HEK293 (cell line): Measurements from ENCODE around the gene MEG3.

ENCODE experiments used
- CTCF ChIA-PET: fragments of 350-600 bp; formaldehyde crosslinking; extraction: SDS; loops from one replicate; lab custom pipeline; 2021; ENCODE audit warnings: antibody characterized with exemption; lab: Yijun Ruan, JAX
- POLR2A ChIA-PET: fragments of 300-600 bp; formaldehyde crosslinking; extraction: SDS; loops from one replicate; lab custom pipeline; 2020; ENCODE audit warnings: antibody characterized with exemption, inconsistent platforms; lab: Yijun Ruan, JAX
- H3K27ac ChIP-seq: fragments of 200-500 bp; sonication (Bioruptor generic); 2 replicates; pipeline ENCODE4 v1.5.1; 2014; ENCODE audit warnings: low read depth, low read length, control low read depth, inconsistent platforms; ENCODE audit errors: extremely low read depth
- H3K36me3 ChIP-seq, 2 experiments: fragments of 200-500 bp in 1 of 2; sonication (Bioruptor generic) in 1 of 2; 1 replicate in 1 of 2; 2 replicates in 1 of 2; pipeline ENCODE4 v1.5.1; 2014 to 2017; ENCODE audit warnings: inconsistent platforms in 2 of 2, low read length in 2 of 2; ENCODE audit not compliant: control insufficient read depth in 2 of 2, insufficient read depth in 1 of 2
- H3K4me1 ChIP-seq: fragments of 200-500 bp; sonication (Bioruptor generic); 2 replicates; pipeline ENCODE4 v1.5.1; 2014; ENCODE audit warnings: mild to moderate bottlenecking, low read length, inconsistent platforms; ENCODE audit not compliant: control insufficient read depth, insufficient read depth
- H3K4me3 ChIP-seq: 2 replicates; pipeline ENCODE4 v1.5.1; 2011; ENCODE audit warnings: low read depth, mild to moderate bottlenecking, control low read depth, low read length, moderate library complexity
- H3K9me3 ChIP-seq: fragments of 200-500 bp; sonication (Bioruptor generic); 2 replicates; pipeline ENCODE4 v1.5.1; 2014; ENCODE audit warnings: low read depth, low read length, inconsistent platforms; ENCODE audit not compliant: control insufficient read depth, insufficient read depth
- BCL11A ChIP-seq: fragments of 450-650 bp; formaldehyde crosslinking; IDR thresholded peaks from 2 replicates; pipeline ENCODE4 v1.5.1; 2016; ENCODE audit warnings: low read depth, missing biosample characterization, missing genetic modification characterization
- MYNN ChIP-seq: fragments of 450-650 bp; formaldehyde crosslinking; IDR thresholded peaks from 2 replicates; pipeline ENCODE4 v1.5.1; 2016; ENCODE audit warnings: missing biosample characterization, missing genetic modification characterization, borderline replicate concordance
- SP3 ChIP-seq: fragments of 450-650 bp; formaldehyde crosslinking; IDR thresholded peaks from 2 replicates; pipeline ENCODE4 v1.5.1; 2016; ENCODE audit warnings: missing biosample characterization, missing genetic modification characterization
- ZBTB48 ChIP-seq: fragments of 450-650 bp; formaldehyde crosslinking; IDR thresholded peaks from 2 replicates; pipeline ENCODE4 v1.5.1; 2016; ENCODE audit warnings: missing biosample characterization, missing genetic modification characterization
- ZBTB7A ChIP-seq: fragments of 450-650 bp; formaldehyde crosslinking; IDR thresholded peaks from 2 replicates; pipeline ENCODE4 v1.5.1; 2016; ENCODE audit warnings: low read depth, missing biosample characterization, missing genetic modification characterization
- ZBTB8A ChIP-seq: fragments of 450-650 bp; formaldehyde crosslinking; IDR thresholded peaks from 2 replicates; pipeline ENCODE4 v1.5.1; 2016; ENCODE audit warnings: missing biosample characterization, missing genetic modification characterization
- ZFHX2 ChIP-seq: fragments of 450-650 bp; formaldehyde crosslinking; conservative IDR thresholded peaks from 2 replicates; pipeline ENCODE4 v1.5.1; 2016; ENCODE audit warnings: missing biosample characterization, missing genetic modification characterization
- ZNF133 ChIP-seq: fragments of 450-650 bp; formaldehyde crosslinking; IDR thresholded peaks from 2 replicates; pipeline ENCODE4 v1.5.1; 2016; ENCODE audit warnings: missing biosample characterization, missing genetic modification characterization
- ZNF157 ChIP-seq: fragments of 450-650 bp; formaldehyde crosslinking; IDR thresholded peaks from 2 replicates; pipeline ENCODE4 v1.5.1; 2016; ENCODE audit warnings: missing biosample characterization, missing genetic modification characterization
- ZNF274 ChIP-seq, 2 experiments: fragments of 200-500 bp in 1 of 2; fragments of 450-650 bp in 1 of 2; sonication (Bioruptor generic) in 1 of 2; formaldehyde crosslinking in 1 of 2; IDR thresholded peaks; 2 replicates each; pipeline versions ENCODE4 v1.5.1 to v1.6.1; 2014 to 2016; ENCODE audit warnings: borderline replicate concordance in 1 of 2, inconsistent platforms in 1 of 2, low read length in 1 of 2, missing biosample characterization in 1 of 2, missing genetic modification characterization in 1 of 2
- ZNF350 ChIP-seq: fragments of 450-650 bp; formaldehyde crosslinking; IDR thresholded peaks from 2 replicates; pipeline ENCODE4 v1.5.0; 2017; ENCODE audit warnings: missing biosample characterization, mild to moderate bottlenecking, missing genetic modification characterization
- ZNF433 ChIP-seq: fragments of 450-650 bp; formaldehyde crosslinking; IDR thresholded peaks from 2 replicates; pipeline ENCODE4 v1.5.1; 2016; ENCODE audit warnings: missing biosample characterization, missing genetic modification characterization, low read depth
- ZNF473 ChIP-seq: fragments of 450-650 bp; formaldehyde crosslinking; IDR thresholded peaks from 2 replicates; pipeline ENCODE4 v1.5.1; 2017; ENCODE audit warnings: missing biosample characterization, missing genetic modification characterization
- ZNF514 ChIP-seq: fragments of 450-650 bp; formaldehyde crosslinking; IDR thresholded peaks from 2 replicates; pipeline ENCODE4 v1.5.1; 2016; ENCODE audit warnings: missing biosample characterization, missing genetic modification characterization
- ZNF548 ChIP-seq: fragments of 450-650 bp; formaldehyde crosslinking; IDR thresholded peaks from 2 replicates; pipeline ENCODE4 v1.5.1; 2016; ENCODE audit warnings: missing biosample characterization, missing genetic modification characterization
- ZNF645 ChIP-seq: fragments of 450-650 bp; formaldehyde crosslinking; IDR thresholded peaks from 2 replicates; pipeline ENCODE4; 2016; ENCODE audit warnings: missing biosample characterization, missing genetic modification characterization
- ZSCAN23 ChIP-seq: fragments of 450-650 bp; formaldehyde crosslinking; IDR thresholded peaks from 2 replicates; pipeline ENCODE4 v1.5.1; 2016; ENCODE audit warnings: missing biosample characterization, missing genetic modification characterization
- TF ChIP-seq, protein P1 (sequence below): fragments of 450-650 bp; formaldehyde crosslinking; IDR thresholded peaks from 2 replicates; pipeline ENCODE4 v1.5.1; 2016; ENCODE audit warnings: missing biosample characterization, missing genetic modification characterization
- TF ChIP-seq, protein P2 (sequence below): fragments of 450-650 bp; formaldehyde crosslinking; conservative IDR thresholded peaks from 2 replicates; pipeline ENCODE4 v1.5.1; 2016; ENCODE audit warnings: low read depth, missing biosample characterization, missing genetic modification characterization
- TF ChIP-seq, protein P3 (sequence below): fragments of 450-650 bp; formaldehyde crosslinking; IDR thresholded peaks from 2 replicates; pipeline ENCODE4 v1.5.1; 2016; ENCODE audit warnings: missing biosample characterization, missing genetic modification characterization
- TF ChIP-seq, protein P4 (sequence below): fragments of 450-650 bp; formaldehyde crosslinking; IDR thresholded peaks from 2 replicates; pipeline ENCODE4 v1.5.1; 2016; ENCODE audit warnings: missing biosample characterization, missing genetic modification characterization

Gene MEG3

DNA sequence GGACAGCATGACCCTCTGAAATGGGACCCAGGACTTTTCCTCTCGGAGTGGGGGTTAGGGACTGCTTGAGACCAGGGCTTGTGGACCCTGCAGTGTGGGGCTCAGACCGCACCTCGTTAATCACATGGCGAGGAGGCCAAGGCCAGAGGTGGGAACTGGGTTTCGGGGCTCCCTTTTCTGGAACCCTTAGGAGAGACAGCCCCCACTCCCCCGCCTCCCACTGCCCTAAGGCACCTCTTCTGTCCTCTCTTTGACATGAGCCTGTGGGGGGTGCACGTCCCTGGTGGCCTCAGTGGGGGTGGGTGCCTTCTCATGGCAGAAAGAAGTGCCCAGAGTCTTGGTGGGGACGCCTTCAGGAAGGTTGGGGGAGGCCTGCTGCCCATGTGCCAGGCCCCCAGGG is 53.3 kb downstream of the MEG3 start:
- TF ChIP-seq, protein P1, sequence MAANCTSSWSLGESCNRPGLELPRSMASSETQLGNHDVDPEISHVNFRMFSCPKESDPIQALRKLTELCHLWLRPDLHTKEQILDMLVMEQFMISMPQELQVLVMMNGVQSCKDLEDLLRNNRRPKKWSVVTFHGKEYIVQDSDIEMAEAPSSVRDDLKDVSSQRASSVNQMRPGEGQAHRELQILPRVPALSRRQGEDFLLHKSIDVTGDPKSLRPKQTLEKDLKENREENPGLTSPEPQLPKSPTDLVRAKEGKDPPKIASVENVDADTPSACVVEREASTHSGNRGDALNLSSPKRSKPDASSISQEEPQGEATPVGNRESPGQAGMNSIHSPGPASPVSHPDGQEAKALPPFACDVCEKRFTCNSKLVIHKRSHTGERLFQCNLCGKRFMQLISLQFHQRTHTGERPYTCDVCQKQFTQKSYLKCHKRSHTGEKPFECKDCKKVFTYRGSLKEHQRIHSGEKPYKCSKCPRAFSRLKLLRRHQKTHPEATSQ (tag by site-specific recombination), result no peak
- TF ChIP-seq ZSCAN23 (tag by site-specific recombination), result no peak
- TF ChIP-seq, all 188 proteins: peak for 0
- CTCF ChIA-PET, result no interaction called here

GRCh38 chr14:100879782-100880181 is 53.9 kb downstream of the MEG3 start:
- POLR2A ChIA-PET, result no interaction called here
- TF ChIP-seq ZFHX2 (tag by site-specific recombination), result no peak
- no peak for TF ChIP-seq ZBTB48 (tag by site-specific recombination)
- TF ChIP-seq ZBTB7A (tag by site-specific recombination), result no peak
- TF ChIP-seq ZNF433 (tag by site-specific recombination), result no peak
- TF ChIP-seq, protein P2, sequence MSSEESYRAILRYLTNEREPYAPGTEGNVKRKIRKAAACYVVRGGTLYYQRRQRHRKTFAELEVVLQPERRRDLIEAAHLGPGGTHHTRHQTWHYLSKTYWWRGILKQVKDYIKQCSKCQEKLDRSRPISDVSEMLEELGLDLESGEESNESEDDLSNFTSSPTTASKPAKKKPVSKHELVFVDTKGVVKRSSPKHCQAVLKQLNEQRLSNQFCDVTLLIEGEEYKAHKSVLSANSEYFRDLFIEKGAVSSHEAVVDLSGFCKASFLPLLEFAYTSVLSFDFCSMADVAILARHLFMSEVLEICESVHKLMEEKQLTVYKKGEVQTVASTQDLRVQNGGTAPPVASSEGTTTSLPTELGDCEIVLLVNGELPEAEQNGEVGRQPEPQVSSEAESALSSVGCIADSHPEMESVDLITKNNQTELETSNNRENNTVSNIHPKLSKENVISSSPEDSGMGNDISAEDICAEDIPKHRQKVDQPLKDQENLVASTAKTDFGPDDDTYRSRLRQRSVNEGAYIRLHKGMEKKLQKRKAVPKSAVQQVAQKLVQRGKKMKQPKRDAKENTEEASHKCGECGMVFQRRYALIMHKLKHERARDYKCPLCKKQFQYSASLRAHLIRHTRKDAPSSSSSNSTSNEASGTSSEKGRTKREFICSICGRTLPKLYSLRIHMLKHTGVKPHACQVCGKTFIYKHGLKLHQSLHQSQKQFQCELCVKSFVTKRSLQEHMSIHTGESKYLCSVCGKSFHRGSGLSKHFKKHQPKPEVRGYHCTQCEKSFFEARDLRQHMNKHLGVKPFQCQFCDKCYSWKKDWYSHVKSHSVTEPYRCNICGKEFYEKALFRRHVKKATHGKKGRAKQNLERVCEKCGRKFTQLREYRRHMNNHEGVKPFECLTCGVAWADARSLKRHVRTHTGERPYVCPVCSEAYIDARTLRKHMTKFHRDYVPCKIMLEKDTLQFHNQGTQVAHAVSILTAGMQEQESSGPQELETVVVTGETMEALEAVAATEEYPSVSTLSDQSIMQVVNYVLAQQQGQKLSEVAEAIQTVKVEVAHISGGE, result no peak
- no peak for TF ChIP-seq BCL11A (tag by site-specific recombination)
- no peak for TF ChIP-seq ZNF514 (tag by site-specific recombination)
- CTCF ChIA-PET, result no interaction called here

More for the DNA sequence above, 53.3 kb downstream of the MEG3 start:
- H3K27ac ChIP-seq, result no peak overlapping the region
- H3K4me1 ChIP-seq, result no peaks in the 10 kb centered on the region
- POLR2A ChIA-PET, result no interaction called here
- no peaks in the 10 kb centered on the region for H3K9me3 ChIP-seq
- no peak overlapping the region for H3K4me3 ChIP-seq
- no peaks in the 10 kb centered on the region for H3K36me3 ChIP-seq

GRCh38 chr14:100880271-100881101 is 54.6 kb downstream of the MEG3 start:
- Histone ChIP-seq H3K4me3 (no peak overlapping the region), H3K4me1 (no peaks in the 10 kb centered on the region), H3K27ac (no peak overlapping the region), H3K9me3 (no peaks in the 10 kb centered on the region), H3K36me3 (no peaks in the 10 kb centered on the region)
- POLR2A ChIA-PET, result no interaction called here
- CTCF ChIA-PET, result no interaction called here
- no peak for TF ChIP-seq ZNF548 (tag by site-specific recombination)
- TF ChIP-seq ZNF645 (tag by site-specific recombination), result no peak
- no peak for TF ChIP-seq ZNF157 (tag by site-specific recombination)
- TF ChIP-seq, protein P3, sequence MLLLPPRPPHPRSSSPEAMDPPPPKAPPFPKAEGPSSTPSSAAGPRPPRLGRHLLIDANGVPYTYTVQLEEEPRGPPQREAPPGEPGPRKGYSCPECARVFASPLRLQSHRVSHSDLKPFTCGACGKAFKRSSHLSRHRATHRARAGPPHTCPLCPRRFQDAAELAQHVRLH (tag by site-specific recombination), result no peak
- TF ChIP-seq ZNF133, result no peak
- TF ChIP-seq, protein P4, sequence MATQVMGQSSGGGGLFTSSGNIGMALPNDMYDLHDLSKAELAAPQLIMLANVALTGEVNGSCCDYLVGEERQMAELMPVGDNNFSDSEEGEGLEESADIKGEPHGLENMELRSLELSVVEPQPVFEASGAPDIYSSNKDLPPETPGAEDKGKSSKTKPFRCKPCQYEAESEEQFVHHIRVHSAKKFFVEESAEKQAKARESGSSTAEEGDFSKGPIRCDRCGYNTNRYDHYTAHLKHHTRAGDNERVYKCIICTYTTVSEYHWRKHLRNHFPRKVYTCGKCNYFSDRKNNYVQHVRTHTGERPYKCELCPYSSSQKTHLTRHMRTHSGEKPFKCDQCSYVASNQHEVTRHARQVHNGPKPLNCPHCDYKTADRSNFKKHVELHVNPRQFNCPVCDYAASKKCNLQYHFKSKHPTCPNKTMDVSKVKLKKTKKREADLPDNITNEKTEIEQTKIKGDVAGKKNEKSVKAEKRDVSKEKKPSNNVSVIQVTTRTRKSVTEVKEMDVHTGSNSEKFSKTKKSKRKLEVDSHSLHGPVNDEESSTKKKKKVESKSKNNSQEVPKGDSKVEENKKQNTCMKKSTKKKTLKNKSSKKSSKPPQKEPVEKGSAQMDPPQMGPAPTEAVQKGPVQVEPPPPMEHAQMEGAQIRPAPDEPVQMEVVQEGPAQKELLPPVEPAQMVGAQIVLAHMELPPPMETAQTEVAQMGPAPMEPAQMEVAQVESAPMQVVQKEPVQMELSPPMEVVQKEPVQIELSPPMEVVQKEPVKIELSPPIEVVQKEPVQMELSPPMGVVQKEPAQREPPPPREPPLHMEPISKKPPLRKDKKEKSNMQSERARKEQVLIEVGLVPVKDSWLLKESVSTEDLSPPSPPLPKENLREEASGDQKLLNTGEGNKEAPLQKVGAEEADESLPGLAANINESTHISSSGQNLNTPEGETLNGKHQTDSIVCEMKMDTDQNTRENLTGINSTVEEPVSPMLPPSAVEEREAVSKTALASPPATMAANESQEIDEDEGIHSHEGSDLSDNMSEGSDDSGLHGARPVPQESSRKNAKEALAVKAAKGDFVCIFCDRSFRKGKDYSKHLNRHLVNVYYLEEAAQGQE (tag by site-specific recombination), result no peak
- TF ChIP-seq ZNF274 (IDR thresholded peaks at IDR 0.05; ENCODE audit: low read length), result no peak
- no peak for TF ChIP-seq ZNF274 (tag by site-specific recombination; IDR thresholded peaks at IDR 0.05; ENCODE audit: borderline replicate concordance)
- TF ChIP-seq ZBTB8A, result no peak
- no peak for TF ChIP-seq MYNN (tag by site-specific recombination)
- no peak for TF ChIP-seq ZNF473 (tag by site-specific recombination)
- TF ChIP-seq ZNF350, result no peak
- no peak for TF ChIP-seq SP3

More at GRCh38 chr14:100879782-100880181, 53.9 kb downstream of the MEG3 start:
- Histone ChIP-seq H3K4me1 (no peaks in the 10 kb centered on the region), H3K27ac (no peak overlapping the region), H3K9me3 (no peaks in the 10 kb centered on the region), H3K4me3 (no peak overlapping the region), H3K36me3 (no peaks in the 10 kb centered on the region)
